ENCODE measurements around the gene GIPC1.

The GIPC1 gene

DNA sequence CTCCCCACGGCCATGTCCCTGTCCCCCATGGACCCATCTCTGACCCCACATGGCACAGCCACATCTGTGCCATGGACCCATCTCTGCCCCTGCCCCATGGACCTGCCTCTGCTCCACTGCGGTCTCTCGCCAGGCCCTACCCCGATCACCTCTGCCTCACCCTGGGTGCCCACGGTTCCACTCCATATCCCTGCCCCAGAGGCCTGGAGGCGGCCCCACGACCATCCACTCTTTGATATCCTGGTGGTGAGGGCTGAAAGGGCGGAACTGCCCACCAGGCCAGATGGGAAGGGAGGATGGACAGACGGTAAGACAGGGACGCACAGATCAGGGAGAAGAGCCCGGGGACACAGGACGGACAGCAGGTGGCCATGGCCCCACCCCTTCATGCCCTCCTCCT lies 21.1 kb downstream of the GIPC1 start:
- peak overlapping the region; percentile 25 for H3K4me3 ChIP-seq (ENCODE audit: low read depth, low read length)
- TF ChIP-seq, protein P1, sequence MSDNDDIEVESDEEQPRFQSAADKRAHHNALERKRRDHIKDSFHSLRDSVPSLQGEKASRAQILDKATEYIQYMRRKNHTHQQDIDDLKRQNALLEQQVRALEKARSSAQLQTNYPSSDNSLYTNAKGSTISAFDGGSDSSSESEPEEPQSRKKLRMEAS (IDR thresholded peaks at IDR 0.05; ENCODE audit: low read depth, low read length): no peak
- TF ChIP-seq, protein P2, sequence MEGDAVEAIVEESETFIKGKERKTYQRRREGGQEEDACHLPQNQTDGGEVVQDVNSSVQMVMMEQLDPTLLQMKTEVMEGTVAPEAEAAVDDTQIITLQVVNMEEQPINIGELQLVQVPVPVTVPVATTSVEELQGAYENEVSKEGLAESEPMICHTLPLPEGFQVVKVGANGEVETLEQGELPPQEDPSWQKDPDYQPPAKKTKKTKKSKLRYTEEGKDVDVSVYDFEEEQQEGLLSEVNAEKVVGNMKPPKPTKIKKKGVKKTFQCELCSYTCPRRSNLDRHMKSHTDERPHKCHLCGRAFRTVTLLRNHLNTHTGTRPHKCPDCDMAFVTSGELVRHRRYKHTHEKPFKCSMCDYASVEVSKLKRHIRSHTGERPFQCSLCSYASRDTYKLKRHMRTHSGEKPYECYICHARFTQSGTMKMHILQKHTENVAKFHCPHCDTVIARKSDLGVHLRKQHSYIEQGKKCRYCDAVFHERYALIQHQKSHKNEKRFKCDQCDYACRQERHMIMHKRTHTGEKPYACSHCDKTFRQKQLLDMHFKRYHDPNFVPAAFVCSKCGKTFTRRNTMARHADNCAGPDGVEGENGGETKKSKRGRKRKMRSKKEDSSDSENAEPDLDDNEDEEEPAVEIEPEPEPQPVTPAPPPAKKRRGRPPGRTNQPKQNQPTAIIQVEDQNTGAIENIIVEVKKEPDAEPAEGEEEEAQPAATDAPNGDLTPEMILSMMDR (IDR thresholded peaks at IDR 0.05; ENCODE audit: low read depth, low read length): no peak
- TF ChIP-seq MYC (IDR thresholded peaks at IDR 0.05; ENCODE audit: low read depth, low read length) (no peak), POLR2A (IDR thresholded peaks at IDR 0.05; ENCODE audit: extremely low read depth, insufficient read length) (no peak)
- no peak for DNase-seq (ENCODE audit: low read depth)

DNA sequence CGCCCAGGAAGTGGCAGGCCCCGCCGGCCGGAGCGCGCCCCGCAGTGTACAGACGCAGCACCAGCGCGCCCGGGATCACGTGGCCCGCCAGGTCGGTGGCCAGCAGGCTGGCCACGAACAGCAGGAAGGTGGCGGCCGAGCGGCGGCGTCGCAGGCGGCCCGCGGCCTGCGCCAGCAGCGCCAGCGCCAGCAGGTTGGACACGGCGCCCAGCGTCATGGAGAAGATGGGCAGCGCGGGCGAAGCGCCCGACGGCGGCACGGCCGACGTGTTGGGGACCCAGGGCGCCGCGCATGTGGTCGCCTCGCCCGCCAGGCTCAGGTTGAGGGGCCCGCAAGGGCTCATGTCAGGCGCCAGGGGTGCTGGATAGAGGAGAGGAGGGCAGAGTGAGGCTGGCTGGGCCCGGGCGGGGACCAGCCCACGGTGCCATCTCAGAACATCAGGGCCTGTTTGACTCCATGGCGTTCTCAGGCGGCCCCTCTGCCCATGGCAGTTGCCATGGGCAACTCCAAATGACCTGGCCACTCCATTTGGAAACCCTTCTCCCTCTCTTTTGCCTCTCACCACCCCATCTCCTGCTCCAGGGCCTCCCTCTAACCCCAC lies 21.8 kb downstream of the GIPC1 start:
- no peak for TF ChIP-seq MYC (IDR thresholded peaks at IDR 0.05; ENCODE audit: low read depth, low read length)
- TF ChIP-seq, protein P1 (IDR thresholded peaks at IDR 0.05; ENCODE audit: low read depth, low read length): no peak
- TF ChIP-seq, protein P2 (IDR thresholded peaks at IDR 0.05; ENCODE audit: low read depth, low read length): no peak
- TF ChIP-seq POLR2A (IDR thresholded peaks at IDR 0.05; ENCODE audit: extremely low read depth, insufficient read length): no peak
- no peak for DNase-seq (ENCODE audit: low read depth)
- H3K4me3 ChIP-seq (ENCODE audit: low read depth, low read length): no peak overlapping the region

DNA sequence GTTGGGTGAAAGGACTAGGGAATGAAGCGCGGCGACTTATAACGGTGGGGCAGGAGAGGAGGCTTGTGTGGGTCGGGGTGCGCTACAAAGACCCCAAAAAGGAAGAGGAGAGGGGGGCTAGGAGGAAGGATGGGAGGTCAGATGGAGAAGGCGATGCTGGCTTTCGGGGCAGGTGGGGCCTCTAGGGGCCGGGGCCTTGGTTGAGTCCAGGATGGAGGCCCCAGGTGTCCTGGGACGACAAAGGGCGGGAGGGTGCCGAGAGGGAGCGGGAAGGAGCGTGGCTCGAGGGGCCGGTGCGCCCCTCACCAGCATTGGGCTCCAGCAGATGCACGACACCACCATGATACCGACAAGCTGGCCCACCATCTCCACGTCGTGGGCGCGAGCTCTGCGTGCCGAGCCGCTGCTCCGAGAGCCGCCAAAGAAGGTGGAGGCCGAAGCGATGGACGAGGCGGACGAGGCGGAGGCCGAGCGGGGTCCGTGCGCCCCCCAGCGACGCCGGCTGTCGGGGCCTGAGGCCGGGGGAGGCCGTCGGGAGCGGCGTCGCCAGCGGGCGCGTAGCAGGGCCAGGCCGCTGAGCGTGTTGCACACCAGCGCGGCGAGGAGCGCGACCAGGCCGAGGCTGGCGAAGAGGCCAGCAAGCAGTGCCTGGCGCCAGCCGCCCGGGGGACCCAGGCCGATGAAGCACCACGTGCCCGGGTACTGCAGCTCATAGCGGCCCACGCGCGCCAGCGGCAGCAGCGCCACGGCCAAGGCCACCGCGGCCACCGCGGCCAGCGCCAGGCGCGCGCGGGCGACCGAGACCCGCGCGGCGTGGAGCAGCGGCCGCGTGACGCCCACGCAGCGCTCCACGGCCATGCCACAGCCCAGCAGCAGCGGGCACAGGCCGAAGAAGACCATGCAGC lies 22.6 kb downstream of the GIPC1 start:
- TF ChIP-seq MYC (IDR thresholded peaks at IDR 0.05; ENCODE audit: low read depth, low read length) (no peak), POLR2A (IDR thresholded peaks at IDR 0.05; ENCODE audit: extremely low read depth, insufficient read length) (no peak)
- TF ChIP-seq, protein P1 (IDR thresholded peaks at IDR 0.05; ENCODE audit: low read depth, low read length): no peak
- TF ChIP-seq, protein P2 (IDR thresholded peaks at IDR 0.05; ENCODE audit: low read depth, low read length): no peak
- no peak for DNase-seq (ENCODE audit: low read depth)
- H3K4me3 ChIP-seq (ENCODE audit: low read depth, low read length): no peak overlapping the region

DNA sequence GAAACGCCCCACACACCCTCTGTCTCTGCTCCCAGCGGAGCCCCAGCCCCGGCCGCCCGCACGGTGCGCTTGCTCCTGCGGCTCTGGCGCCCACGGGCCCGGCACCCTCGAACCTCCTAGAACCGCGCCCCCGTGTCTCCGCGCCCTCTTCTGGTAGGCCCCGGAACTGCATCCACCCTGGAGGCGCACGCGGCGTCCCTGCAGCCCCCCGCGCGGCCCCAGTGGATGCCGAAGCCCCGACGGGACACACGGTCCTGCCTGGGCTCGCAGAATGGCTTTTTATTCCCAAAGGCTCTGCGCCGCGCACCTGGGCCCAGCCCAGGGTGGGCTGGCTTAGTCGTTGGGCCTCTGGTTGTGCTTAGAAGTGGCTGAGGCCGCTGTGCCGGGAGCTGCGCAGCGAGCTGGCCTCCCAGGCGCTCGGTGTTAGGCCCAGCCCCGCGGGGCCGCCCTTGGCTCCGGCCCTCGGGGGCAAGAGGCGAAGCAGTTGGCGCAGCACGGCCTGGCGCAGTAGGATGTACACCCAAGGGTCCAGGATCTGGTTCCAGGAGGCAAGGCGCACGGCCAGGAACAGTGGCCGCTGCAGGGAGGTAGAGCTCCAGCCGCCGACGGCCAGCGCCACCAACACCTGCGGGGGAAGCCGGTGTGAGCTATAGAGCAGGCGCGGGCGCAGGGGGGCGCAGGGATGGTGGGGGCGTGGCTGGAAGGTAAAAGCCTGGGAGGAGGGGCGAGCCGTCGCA lies 23.6 kb downstream of the GIPC1 start:
- peak; percentile 92 for DNase-seq (ENCODE audit: low read depth)
- H3K4me3 ChIP-seq (ENCODE audit: low read depth, low read length): no peak overlapping the region
- TF ChIP-seq, protein P1 (IDR thresholded peaks at IDR 0.05; ENCODE audit: low read depth, low read length): peak; percentile 28; the same call in 1 of the 2 replicates
- TF ChIP-seq POLR2A (IDR thresholded peaks at IDR 0.05; ENCODE audit: extremely low read depth, insufficient read length) (no peak), MYC (IDR thresholded peaks at IDR 0.05; ENCODE audit: low read depth, low read length) (peak; percentile 30; the same call in 1 of the 2 replicates)
- TF ChIP-seq, protein P2 (IDR thresholded peaks at IDR 0.05; ENCODE audit: low read depth, low read length): peak; percentile 70

DNA sequence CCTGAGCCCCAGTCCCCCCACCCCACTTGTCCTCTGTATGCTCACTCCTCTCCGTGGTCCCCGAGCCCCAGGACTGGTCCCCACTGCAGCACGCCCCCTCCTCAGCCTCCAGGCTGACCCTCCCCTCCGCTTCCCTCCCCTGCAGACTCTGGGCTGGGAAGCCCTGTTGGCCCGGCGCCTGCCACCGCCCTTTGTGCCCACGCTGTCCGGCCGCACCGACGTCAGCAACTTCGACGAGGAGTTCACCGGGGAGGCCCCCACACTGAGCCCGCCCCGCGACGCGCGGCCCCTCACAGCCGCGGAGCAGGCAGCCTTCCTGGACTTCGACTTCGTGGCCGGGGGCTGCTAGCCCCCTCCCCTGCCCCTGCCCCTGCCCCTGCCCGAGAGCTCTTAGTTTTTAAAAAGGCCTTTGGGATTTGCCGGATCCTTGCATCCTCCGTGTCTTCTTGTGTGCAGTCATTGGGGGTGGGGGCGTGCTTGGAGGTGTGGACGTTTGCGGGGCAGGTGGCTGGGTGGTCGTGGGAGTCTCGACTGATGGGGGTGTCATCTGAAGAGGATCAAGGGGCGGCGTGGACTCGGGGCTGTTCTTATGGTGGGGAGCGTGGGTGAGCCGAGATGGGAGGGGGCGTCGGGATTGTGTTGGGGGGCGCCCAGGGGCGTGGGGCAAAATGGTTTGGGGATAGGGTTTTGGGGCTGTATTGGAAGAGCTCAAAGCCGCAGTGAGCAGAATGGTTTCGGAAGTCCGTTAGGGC lies 24.3 kb downstream of the GIPC1 start:
- TF ChIP-seq, protein P2 (IDR thresholded peaks at IDR 0.05; ENCODE audit: low read depth, low read length): no peak
- TF ChIP-seq POLR2A (IDR thresholded peaks at IDR 0.05; ENCODE audit: extremely low read depth, insufficient read length) (no peak), MYC (IDR thresholded peaks at IDR 0.05; ENCODE audit: low read depth, low read length) (no peak)
- TF ChIP-seq, protein P1 (IDR thresholded peaks at IDR 0.05; ENCODE audit: low read depth, low read length): no peak
- DNase-seq (ENCODE audit: low read depth): peak; percentile 57
- H3K4me3 ChIP-seq (ENCODE audit: low read depth, low read length): no peak overlapping the region

Measured in NB4 (cell line).